H1 (cell line): Measurements from ENCODE around the gene CSGALNACT2. TPM values are rescaled to one million over a fixed set of nuclear protein-coding genes. Genes with fewer than 3 reads are reported as not detected.

ENCODE experiments used
- NANOG ChIP-seq: IDR thresholded peaks from 2 replicates; pipeline ENCODE4 v1.6.1; 2011; ENCODE audit warnings: low read length, low read depth, mild to moderate bottlenecking, inconsistent platforms; ENCODE audit not compliant: insufficient read depth, poor library complexity, severe bottlenecking
- NRF1 ChIP-seq: IDR thresholded peaks from 2 replicates; pipeline ENCODE4 v1.6.1; 2011; ENCODE audit warnings: mild to moderate bottlenecking, low read depth, low read length, improper control_type of control experiment
- POU5F1 ChIP-seq: IDR thresholded peaks from 2 replicates; pipeline ENCODE4 v1.6.1; 2011; ENCODE audit warnings: low read depth, mild to moderate bottlenecking, low read length, moderate library complexity
- SIX5 ChIP-seq: IDR thresholded peaks from 2 replicates; pipeline ENCODE4 v1.6.1; 2011; ENCODE audit warnings: mild to moderate bottlenecking, low read depth, low read length
- TAF7 ChIP-seq: optimal IDR thresholded peaks from 2 replicates; pipeline ENCODE3; 2011; ENCODE audit warnings: low read depth, mild to moderate bottlenecking, inconsistent platforms, low read length, moderate library complexity, borderline replicate concordance
- USF2 ChIP-seq: IDR thresholded peaks from 2 replicates; pipeline ENCODE4 v1.6.1; 2011; ENCODE audit warnings: low read length, improper control_type of control experiment
- polyA plus RNA-seq, 7 experiments: library from polyadenylated mRNA; depleted of rRNA in 3 of 7; stranded (reverse) in 5 of 7; unstranded in 2 of 7; fragments of >200 nt in 5 of 7; fragments of 200-250 nt in 2 of 7; gene quantifications; 1 replicate in 5 of 7; 2 replicates in 1 of 7; 4 replicates in 1 of 7; pipeline versions ENCODE4 v1.2.1 to v1.2.3, GENCODE V29; 2011 to 2013; ENCODE audit warnings: missing spikeins in 2 of 7, mixed read lengths in 2 of 7
- total RNA-seq: library from RNA; stranded (reverse); fragmentation: NEBNext Ultra II Directional; extraction: Animal tissue kit (Norgen Biotek cat#: 25700); gene quantifications from 2 replicates; pipeline ENCODE4 v1.2.1, GENCODE V29; 2021

CSGALNACT2 gene
- total and polyA plus RNA-seq, 2 of the 8 experiments (the other 6 are each of a cell fraction or from before 2014, with no cell fraction given), result 2.6 to 5.3 TPM

GRCh38 chr10:43125881-43126731 is 12.1 kb upstream of the CSGALNACT2 start (continued):
- TF ChIP-seq TAF7, result no peak
- no peak for TF ChIP-seq POU5F1
- no peak for TF ChIP-seq NANOG
- no peak for TF ChIP-seq NRF1
- TF ChIP-seq USF2, result no peak
- no peak for TF ChIP-seq SIX5
